ENCODE data around the gene CACNB2.
"Not testable (repeated sequence)": the region's sequence is repeated elsewhere in the genome, so short reads cannot be mapped to it uniquely, and the experiment has no call there.

Gene CACNB2

GRCh38 chr10:18417950-18418527 lies 277.8 kb downstream of the CACNB2 start:
- peaks cover 4% of the 10 kb centered on the region for H3K9me3 Mint-ChIP-seq
- H3K27ac Mint-ChIP-seq = no peak overlapping the region
- no peak for ATAC-seq
- no peaks in the 10 kb centered on the region for H3K4me1 Mint-ChIP-seq
- H3K36me3 Mint-ChIP-seq = no peaks in the 10 kb centered on the region
- peaks cover 8% of the 10 kb centered on the region for H3K27me3 Mint-ChIP-seq
- no peak overlapping the region for H3K4me3 Mint-ChIP-seq

GRCh38 chr10:18418541-18419215 lies 278.5 kb downstream of the CACNB2 start:
- Mint-ChIP-seq H3K4me3 (no peak overlapping the region), H3K27ac (no peak overlapping the region), H3K4me1 (no peaks in the 10 kb centered on the region), H3K36me3 (no peaks in the 10 kb centered on the region), H3K27me3 (peaks cover 8% of the 10 kb centered on the region), H3K9me3 (peaks cover 4% of the 10 kb centered on the region)
- ATAC-seq = no peak

- peaks cover 4% of the 10 kb centered on the region for H3K9me3 Mint-ChIP-seq
- H3K27ac Mint-ChIP-seq = no peak overlapping the region
- no peaks in the 10 kb centered on the region for H3K4me1 Mint-ChIP-seq
- no peak for ATAC-seq
- H3K4me3 Mint-ChIP-seq = no peak overlapping the region
- H3K27me3 Mint-ChIP-seq = peaks cover 8% of the 10 kb centered on the region
- no peaks in the 10 kb centered on the region for H3K36me3 Mint-ChIP-seq
These were observed 279.7 kb downstream of the CACNB2 start for GRCh38 chr10:18419945-18420344.

- Mint-ChIP-seq H3K36me3 (no peaks in the 10 kb centered on the region), H3K4me3 (no peak overlapping the region), H3K27ac (no peak overlapping the region), H3K4me1 (no peaks in the 10 kb centered on the region), H3K27me3 (peaks cover 8% of the 10 kb centered on the region), H3K9me3 (no peaks in the 10 kb centered on the region)
- no peak for ATAC-seq
These were observed 281.6 kb downstream of the CACNB2 start for GRCh38 chr10:18421726-18422293.

- Mint-ChIP-seq H3K36me3 (no peaks in the 10 kb centered on the region), H3K4me1 (no peaks in the 10 kb centered on the region), H3K9me3 (no peaks in the 10 kb centered on the region), H3K27me3 (peaks cover 10% of the 10 kb centered on the region), H3K4me3 (no peak overlapping the region), H3K27ac (no peak overlapping the region)
- no peak for ATAC-seq
These were observed 282.9 kb downstream of the CACNB2 start for GRCh38 chr10:18423058-18423637.

GRCh38 chr10:18424200-18424599 lies 284.0 kb downstream of the CACNB2 start:
- Mint-ChIP-seq H3K9me3 (no peaks in the 10 kb centered on the region), H3K4me3 (no peak overlapping the region), H3K36me3 (no peaks in the 10 kb centered on the region), H3K27me3 (peaks cover 11% of the 10 kb centered on the region), H3K4me1 (no peaks in the 10 kb centered on the region), H3K27ac (no peak overlapping the region)
- ATAC-seq = no peak

- H3K36me3 Mint-ChIP-seq = no peaks in the 10 kb centered on the region
- H3K27ac Mint-ChIP-seq = no peak overlapping the region
- H3K9me3 Mint-ChIP-seq = no peaks in the 10 kb centered on the region
- no peak overlapping the region for H3K4me3 Mint-ChIP-seq
- no peaks in the 10 kb centered on the region for H3K4me1 Mint-ChIP-seq
- ATAC-seq = no peak
- H3K27me3 Mint-ChIP-seq = peaks cover 11% of the 10 kb centered on the region
These were observed 289.1 kb downstream of the CACNB2 start for GRCh38 chr10:18429335-18429734.

GRCh38 chr10:18436902-18437301 lies 296.7 kb downstream of the CACNB2 start:
- ATAC-seq = no peak
- H3K4me3 Mint-ChIP-seq = no peak overlapping the region
- H3K9me3 Mint-ChIP-seq = no peaks in the 10 kb centered on the region
- no peak overlapping the region for H3K27ac Mint-ChIP-seq
- H3K36me3 Mint-ChIP-seq = no peaks in the 10 kb centered on the region
- no peaks in the 10 kb centered on the region for H3K27me3 Mint-ChIP-seq
- no peaks in the 10 kb centered on the region for H3K4me1 Mint-ChIP-seq

- Mint-ChIP-seq H3K36me3 (no peaks in the 10 kb centered on the region), H3K27me3 (no peaks in the 10 kb centered on the region), H3K4me3 (no peak overlapping the region), H3K9me3 (no peaks in the 10 kb centered on the region), H3K27ac (no peak overlapping the region), H3K4me1 (no peaks in the 10 kb centered on the region)
- ATAC-seq = no peak
These were observed 297.3 kb downstream of the CACNB2 start for GRCh38 chr10:18437486-18437885.

- no peaks in the 10 kb centered on the region for H3K36me3 Mint-ChIP-seq
- H3K27ac Mint-ChIP-seq = no peak overlapping the region
- H3K4me3 Mint-ChIP-seq = no peak overlapping the region
- no peaks in the 10 kb centered on the region for H3K9me3 Mint-ChIP-seq
- H3K27me3 Mint-ChIP-seq = no peaks in the 10 kb centered on the region
- no peak for ATAC-seq
- no peaks in the 10 kb centered on the region for H3K4me1 Mint-ChIP-seq
These were observed 298.3 kb downstream of the CACNB2 start for GRCh38 chr10:18438361-18439126.

- ATAC-seq = no peak
- Mint-ChIP-seq H3K27me3 (no peaks in the 10 kb centered on the region), H3K9me3 (no peaks in the 10 kb centered on the region), H3K4me1 (no peaks in the 10 kb centered on the region), H3K4me3 (no peak overlapping the region), H3K27ac (no peak overlapping the region), H3K36me3 (no peaks in the 10 kb centered on the region)
These were observed 299.4 kb downstream of the CACNB2 start for GRCh38 chr10:18439601-18440000.

GRCh38 chr10:18445635-18446034 lies 305.4 kb downstream of the CACNB2 start:
- H3K27ac Mint-ChIP-seq, H3K36me3 Mint-ChIP-seq, ATAC-seq, H3K9me3 Mint-ChIP-seq, H3K4me3 Mint-ChIP-seq, H3K4me1 Mint-ChIP-seq: not testable (repeated sequence)
- peaks cover 11% of the 10 kb centered on the region for H3K27me3 Mint-ChIP-seq

GRCh38 chr10:18446205-18446604 lies 306.0 kb downstream of the CACNB2 start:
- Mint-ChIP-seq H3K27me3 (peaks cover 11% of the 10 kb centered on the region), H3K36me3 (no peaks in the 10 kb centered on the region), H3K27ac (no peak overlapping the region), H3K4me3 (no peak overlapping the region), H3K9me3 (no peaks in the 10 kb centered on the region), H3K4me1 (no peaks in the 10 kb centered on the region)
- no peak for ATAC-seq

GRCh38 chr10:18449611-18450026 lies 309.4 kb downstream of the CACNB2 start:
- ATAC-seq = peak; percentile 38
- Mint-ChIP-seq H3K9me3 (no peaks in the 10 kb centered on the region), H3K27ac (no peak overlapping the region), H3K4me3 (no peak overlapping the region), H3K4me1 (no peaks in the 10 kb centered on the region), H3K36me3 (no peaks in the 10 kb centered on the region), H3K27me3 (peaks cover 11% of the 10 kb centered on the region)

GRCh38 chr10:18450298-18450697 lies 310.1 kb downstream of the CACNB2 start:
- Mint-ChIP-seq H3K27me3 (peaks cover 11% of the 10 kb centered on the region), H3K9me3 (no peaks in the 10 kb centered on the region), H3K4me3 (no peak overlapping the region), H3K36me3 (no peaks in the 10 kb centered on the region), H3K4me1 (no peaks in the 10 kb centered on the region), H3K27ac (no peak overlapping the region)
- ATAC-seq = peak; percentile 55
